ENCODE results near the gene MATN1.

MATN1 gene

GRCh38 chr1:30731109-30731805, 7.9 kb upstream of the MATN1 start:
- DNase-seq (ENCODE audit: low read depth): no peak

- DNase-seq (ENCODE audit: low read depth): no peak
Measured at GRCh38 chr1:30730346-30731108, 7.1 kb upstream of the MATN1 start.

GRCh38 chr1:30729901-30730300, 6.5 kb upstream of the MATN1 start:
- DNase-seq (ENCODE audit: low read depth): no peak

- DNase-seq (ENCODE audit: low read depth): no peak
Measured at GRCh38 chr1:30728832-30729638, 5.7 kb upstream of the MATN1 start.

GRCh38 chr1:30728340-30728739, 5.0 kb upstream of the MATN1 start:
- DNase-seq (ENCODE audit: low read depth): no peak

- no peak for DNase-seq (ENCODE audit: low read depth)
Measured at GRCh38 chr1:30727824-30728223, 4.4 kb upstream of the MATN1 start.

GRCh38 chr1:30726773-30727684, 3.6 kb upstream of the MATN1 start:
- DNase-seq (ENCODE audit: low read depth): no peak

- DNase-seq (ENCODE audit: low read depth): no peak
Measured at GRCh38 chr1:30726236-30726635, 2.9 kb upstream of the MATN1 start.

- DNase-seq (ENCODE audit: low read depth): no peak
Measured at GRCh38 chr1:30725450-30726095, 2.2 kb upstream of the MATN1 start.

- no peak for DNase-seq (ENCODE audit: low read depth)
Measured at GRCh38 chr1:30724655-30725421, 1.5 kb upstream of the MATN1 start.

GRCh38 chr1:30724175-30724574, 790 bp upstream of the MATN1 start:
- DNase-seq (ENCODE audit: low read depth): no peak

- no peak for DNase-seq (ENCODE audit: low read depth)
Measured at GRCh38 chr1:30721812-30722537, 1.4 kb downstream of the MATN1 start.

GRCh38 chr1:30721341-30721793, 2.0 kb downstream of the MATN1 start:
- no peak for DNase-seq (ENCODE audit: low read depth)

GRCh38 chr1:30720271-30721223, 2.8 kb downstream of the MATN1 start:
- no peak for DNase-seq (ENCODE audit: low read depth)

GRCh38 chr1:30719406-30720270, 3.7 kb downstream of the MATN1 start:
- DNase-seq (ENCODE audit: low read depth): no peak

- peak; percentile 72 for DNase-seq (ENCODE audit: low read depth)
Measured at GRCh38 chr1:30718636-30719405, 4.6 kb downstream of the MATN1 start.

All from stimulated activated CD8-positive, alpha-beta memory T cell treated with anti-CD3 and anti-CD28 coated beads, Interleukin-7, amount 100 ng/mL, for 24 hours (primary cell).